K562 (cell line): ENCODE measurements around the gene TXNDC15.

Source experiments
- FOSL1 ChIP-seq: fragments of 200-800 bp; sonication (Bioruptor generic); conservative IDR thresholded peaks from 2 replicates; pipeline ENCODE4 v1.6.1; 2016; ENCODE audit warnings: missing genetic modification characterization, missing compliant biosample characterization
- HIVEP1 ChIP-seq: fragments of 250-450 bp; sonication (Bioruptor Pico); IDR thresholded peaks from 2 replicates; pipeline ENCODE4 v1.4.0; 2020; ENCODE audit warnings: mild to moderate bottlenecking
- ZNF24 ChIP-seq: fragments of 450-650 bp; IDR thresholded peaks from 2 replicates; pipeline ENCODE4 v1.6.1; 2016
- TF ChIP-seq, protein P1 (sequence below): sonication (generic); formaldehyde crosslinking; IDR thresholded peaks from 2 replicates; pipeline ENCODE4 v1.8.1; 2022; ENCODE audit warnings: missing genetic modification reagents

DNA sequence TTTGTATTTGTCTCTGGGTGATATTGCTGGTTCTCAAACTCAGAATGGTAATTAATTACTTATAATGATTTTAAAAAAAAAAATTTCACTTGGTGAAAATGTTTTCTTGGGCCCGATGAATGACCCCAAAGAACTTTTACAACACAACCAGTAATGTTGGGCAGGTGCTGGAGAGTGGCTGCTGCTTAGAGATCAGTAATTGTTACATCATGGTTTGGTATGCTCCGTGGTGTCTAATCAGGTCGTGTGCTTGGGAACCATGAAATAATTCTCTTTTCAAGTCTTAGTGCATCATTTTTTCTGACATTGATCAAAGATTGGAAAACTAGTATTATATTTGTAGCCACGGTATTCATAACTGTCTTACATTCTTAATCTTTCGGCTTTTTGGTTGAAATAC is 60.0 kb downstream of the TXNDC15 start:
- TF ChIP-seq ZNF24 (no peak), HIVEP1 (CRISPR knock-in tag) (no peak), FOSL1 (tag) (no peak)
- TF ChIP-seq, protein P1, sequence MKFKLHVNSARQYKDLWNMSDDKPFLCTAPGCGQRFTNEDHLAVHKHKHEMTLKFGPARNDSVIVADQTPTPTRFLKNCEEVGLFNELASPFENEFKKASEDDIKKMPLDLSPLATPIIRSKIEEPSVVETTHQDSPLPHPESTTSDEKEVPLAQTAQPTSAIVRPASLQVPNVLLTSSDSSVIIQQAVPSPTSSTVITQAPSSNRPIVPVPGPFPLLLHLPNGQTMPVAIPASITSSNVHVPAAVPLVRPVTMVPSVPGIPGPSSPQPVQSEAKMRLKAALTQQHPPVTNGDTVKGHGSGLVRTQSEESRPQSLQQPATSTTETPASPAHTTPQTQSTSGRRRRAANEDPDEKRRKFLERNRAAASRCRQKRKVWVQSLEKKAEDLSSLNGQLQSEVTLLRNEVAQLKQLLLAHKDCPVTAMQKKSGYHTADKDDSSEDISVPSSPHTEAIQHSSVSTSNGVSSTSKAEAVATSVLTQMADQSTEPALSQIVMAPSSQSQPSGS, result no peak
